HG03521 (cell line): Measurements from ENCODE around the gene KCNN3.

Source experiments
- ATAC-seq: cut with Tn5 transposase; IDR thresholded peaks from one replicate; pipeline ENCODE4 v1.9.1; 2021; ENCODE audit warnings: mild to moderate bottlenecking, moderate library complexity; ENCODE audit not compliant: unreplicated experiment

The KCNN3 gene

DNA sequence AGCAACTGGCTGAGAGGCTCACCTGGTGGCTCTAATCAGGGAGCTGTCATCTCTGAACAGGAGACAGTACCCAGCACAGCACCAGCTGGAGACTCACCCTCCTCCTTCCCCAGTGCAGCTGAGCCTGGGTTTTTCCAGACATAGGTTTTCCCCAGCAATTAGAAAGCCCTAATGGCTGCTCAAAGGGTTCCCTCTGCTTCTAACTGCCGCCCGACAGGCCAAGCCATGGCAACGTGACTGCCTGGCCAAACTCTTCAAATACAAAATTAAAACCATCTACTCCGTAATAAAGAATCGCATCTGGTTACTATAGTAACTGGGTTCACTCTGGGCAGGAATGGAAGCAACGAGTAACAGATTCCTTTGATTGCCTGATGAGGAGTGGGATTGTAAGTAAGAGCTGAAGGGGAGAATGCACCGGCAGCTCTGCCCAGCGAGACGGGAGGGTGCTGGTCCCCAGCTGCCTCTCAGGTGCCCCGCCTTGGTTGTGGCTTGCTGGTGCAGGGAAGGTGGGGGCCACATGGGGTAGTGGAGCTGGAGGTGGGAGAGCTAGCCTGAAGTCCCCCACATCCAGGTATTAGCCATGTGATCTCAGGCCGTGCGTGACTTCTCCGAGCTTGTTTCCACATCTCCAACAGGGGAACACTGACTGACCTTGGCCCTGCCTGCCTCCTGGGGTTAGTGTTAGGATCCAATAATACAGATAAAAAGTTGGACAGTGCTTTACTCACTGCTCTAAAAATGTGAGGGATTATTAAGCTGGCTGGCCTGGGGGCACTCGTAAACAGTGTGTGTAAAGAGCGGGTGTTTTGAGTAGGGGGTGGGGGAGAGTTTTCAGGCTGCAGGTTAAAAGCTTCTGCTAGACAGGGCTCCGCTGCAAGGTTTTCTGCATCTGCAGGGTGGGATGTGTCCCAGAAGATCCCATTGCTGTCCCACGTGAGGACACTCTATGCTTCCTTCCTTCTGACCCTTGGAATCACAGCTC lies 94.2 kb downstream of the KCNN3 start:
- no peak for ATAC-seq

DNA sequence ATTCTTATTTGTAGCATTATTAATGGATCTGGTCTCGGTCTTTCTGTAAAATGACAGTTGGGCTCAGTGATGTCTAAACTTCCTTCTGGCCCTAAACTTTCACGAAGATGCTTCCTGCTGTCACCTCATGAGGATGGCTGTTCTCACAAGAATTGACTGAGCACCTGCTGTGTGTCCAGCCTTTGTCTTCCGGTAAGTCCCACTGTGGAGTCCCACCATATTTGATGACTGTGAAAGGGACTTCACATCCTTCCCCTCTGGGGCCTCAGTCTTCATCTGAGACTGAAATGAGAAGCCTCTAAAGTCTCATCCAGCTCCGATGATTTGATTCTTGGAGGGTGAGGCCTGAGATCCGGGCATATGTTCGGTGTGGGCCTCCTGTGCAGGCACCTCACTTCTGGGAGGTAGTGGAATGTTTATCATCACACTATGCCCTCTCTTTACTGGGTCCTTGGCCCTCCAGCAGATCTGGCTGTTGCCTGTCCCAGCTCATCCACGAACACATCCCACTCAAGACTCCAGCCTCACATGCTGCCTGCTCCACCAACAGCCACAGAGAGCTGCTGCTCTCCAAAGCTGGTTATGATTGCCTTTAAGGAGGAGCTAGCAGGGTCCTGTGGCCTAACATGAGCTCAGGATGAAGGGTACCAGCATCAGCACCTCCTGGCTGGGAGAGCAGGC lies 95.8 kb downstream of the KCNN3 start:
- no peak for ATAC-seq

DNA sequence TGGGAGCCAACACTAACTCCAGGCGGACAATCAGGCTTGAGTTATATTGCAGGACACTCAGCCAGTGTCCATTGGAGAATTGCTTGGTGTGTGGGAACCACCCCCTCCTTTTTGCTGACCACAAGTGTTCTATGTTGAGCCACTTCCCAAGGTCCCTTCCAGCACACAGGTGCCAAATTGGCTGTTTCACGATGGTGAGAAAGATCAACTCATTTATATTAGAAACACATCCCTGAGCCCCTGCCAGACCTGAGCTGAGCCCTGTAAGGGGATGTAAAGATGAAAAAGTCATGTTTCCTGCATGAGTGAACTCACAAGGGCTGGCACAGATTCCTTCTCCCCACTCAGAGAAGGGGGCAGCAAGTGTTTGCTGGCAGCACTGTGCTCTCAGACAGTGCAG lies 96.5 kb downstream of the KCNN3 start:
- ATAC-seq = no peak

DNA sequence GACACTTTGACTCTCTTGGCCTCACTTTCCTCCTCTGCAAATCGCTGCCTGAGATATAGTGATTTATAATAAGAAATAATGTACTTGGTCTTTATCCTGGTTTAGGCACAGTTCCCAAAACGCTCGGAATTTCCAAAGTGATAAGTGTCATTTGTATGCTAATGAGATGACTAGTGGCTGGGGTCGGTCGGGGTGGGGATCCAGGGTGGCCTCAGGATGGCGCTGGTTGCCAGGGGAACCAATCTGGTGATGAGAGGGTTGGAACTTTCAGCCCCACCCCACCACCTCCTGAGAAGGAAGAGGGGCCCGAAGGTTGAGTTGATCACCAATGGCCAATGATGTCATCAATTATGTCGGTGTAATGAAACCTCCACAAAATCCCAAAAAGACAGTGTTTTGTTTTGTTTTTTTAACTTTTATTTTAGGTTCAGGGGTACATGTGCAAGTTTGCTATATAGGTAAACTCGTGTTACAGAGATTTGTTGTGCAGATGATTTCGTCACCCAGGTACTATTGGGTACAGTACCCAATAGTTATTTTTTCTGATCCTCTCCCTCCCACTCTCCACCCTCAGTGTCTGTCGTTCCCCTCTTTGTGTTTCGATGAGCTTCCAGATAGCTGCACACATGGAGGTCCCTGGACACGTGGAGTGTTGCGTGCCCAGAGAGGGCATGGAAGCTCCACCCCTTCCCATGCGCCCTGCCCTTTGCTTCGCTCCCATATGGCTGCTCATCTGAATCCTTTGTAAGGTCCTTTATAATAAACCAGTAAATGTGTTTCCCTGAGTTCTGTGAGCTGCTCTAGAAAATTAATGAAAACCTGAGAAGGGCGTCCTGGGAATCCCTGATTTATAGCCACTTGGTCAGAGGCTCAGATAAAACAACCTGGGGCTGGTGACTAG lies 97.2 kb downstream of the KCNN3 start:
- ATAC-seq = no peak

DNA sequence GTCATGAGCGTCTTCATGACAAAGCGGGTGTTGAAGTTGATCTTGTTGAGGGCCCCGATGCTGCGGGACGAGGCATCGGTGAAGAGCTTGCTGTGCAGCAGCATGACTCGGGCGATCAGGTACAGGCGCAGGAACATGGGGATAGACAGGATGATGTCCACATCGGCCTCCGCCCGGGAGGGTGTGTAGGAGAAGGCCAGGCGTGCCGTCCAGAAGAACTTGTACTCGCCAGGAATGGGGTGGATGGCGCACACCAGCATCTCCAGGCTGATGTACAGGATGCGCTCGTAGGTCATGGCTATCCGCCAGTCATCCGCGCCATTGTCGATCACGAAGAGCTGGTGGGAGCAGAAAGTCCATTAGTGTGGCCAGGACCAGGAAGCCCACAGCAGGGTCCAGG lies 98.0 kb downstream of the KCNN3 start:
- ATAC-seq = no peak

DNA sequence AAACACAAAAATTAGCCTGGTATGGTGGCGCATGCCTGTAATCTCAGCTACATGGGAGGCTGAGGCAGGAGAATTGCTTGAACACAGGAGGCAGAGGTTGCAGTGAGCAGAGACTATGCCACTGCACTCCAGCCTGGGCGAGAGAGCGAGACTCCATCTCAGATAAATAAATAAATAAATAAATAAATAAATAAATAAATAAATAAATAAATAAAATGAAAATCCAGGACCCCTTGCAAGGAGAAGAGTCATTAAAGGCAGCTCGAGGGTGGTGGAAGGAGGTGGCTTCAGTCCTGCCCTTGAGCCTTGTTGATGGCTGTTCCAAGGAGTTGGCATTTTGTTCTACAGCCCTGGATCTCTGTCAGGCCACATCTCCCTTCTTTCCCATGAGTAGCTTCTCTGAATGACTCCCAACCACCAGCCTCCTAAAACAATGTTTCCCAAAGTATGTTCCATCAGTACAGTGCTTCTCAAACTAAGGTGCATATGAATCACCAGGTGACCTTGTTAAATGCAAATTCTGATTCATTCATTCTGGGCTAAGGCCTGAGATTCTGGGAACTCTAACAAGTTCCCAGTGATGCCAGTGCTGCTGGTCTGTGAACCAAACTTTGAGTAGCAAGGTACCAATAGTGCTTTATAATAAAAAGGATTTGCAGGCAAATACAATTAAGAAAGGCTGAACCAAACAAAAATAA lies 99.0 kb downstream of the KCNN3 start:
- no peak for ATAC-seq

DNA sequence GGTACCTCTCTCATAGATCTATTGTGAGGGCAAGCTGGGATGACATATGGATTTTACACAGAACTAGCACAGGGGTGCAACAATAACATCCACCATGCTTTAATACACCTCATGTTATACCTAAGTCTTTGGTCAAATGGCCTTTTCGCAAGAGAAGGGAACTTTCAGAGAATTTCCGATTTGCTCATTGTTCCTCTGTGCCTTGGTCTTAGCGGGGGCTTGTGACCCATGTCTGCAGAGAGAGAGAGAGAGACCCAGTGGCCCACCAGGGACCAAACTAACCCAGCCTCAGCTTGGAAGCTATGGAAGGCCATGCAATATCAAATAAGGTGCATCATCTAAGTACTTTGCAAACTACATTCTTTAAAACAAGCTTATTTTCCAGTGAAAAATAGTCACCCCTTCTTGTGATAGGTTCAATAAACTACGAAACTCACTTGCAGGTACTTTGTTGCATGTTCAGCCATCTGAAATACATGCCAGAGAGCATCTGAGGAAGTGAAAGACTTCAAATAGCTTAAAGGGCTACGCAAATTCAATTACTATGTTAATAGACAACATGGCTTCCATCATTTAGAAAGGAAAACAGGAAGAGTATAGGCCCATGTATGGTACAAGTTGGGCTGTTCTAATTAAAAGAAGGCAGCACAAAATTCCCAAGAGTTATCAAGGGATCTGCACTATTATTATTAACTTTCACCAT lies 100.7 kb downstream of the KCNN3 start:
- ATAC-seq = no peak

DNA sequence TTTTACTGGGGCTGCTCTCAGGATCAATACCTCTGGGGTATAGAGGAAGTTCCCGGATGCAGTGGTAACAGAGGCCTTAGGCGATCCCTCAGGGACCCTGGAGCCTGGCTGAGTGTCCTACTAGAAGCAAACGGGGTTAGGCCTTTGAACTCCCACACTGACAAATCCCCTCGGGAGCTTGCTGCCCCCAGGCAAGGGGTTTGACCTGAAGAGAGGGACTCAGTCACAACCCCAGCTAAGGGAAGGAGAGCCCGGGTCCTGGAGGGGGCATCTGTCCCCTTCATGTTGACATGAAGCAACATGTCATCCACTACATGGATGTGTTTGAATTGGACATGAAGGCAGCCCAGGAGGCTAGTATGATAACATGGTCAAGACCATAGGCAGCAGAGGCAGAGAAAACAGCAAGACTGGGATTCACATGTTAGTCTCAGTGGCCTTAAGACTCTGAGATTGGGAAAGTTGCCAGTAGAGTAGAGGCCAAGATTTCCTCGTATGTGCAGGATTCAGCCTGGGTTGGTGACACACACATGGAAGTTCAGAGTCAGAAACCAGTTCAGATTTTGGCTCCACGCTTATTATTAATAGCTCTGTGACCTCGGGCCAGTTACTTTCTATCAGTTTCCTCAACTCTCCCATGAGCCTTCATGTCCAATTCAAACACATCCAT lies 101.5 kb downstream of the KCNN3 start:
- ATAC-seq = no peak

DNA sequence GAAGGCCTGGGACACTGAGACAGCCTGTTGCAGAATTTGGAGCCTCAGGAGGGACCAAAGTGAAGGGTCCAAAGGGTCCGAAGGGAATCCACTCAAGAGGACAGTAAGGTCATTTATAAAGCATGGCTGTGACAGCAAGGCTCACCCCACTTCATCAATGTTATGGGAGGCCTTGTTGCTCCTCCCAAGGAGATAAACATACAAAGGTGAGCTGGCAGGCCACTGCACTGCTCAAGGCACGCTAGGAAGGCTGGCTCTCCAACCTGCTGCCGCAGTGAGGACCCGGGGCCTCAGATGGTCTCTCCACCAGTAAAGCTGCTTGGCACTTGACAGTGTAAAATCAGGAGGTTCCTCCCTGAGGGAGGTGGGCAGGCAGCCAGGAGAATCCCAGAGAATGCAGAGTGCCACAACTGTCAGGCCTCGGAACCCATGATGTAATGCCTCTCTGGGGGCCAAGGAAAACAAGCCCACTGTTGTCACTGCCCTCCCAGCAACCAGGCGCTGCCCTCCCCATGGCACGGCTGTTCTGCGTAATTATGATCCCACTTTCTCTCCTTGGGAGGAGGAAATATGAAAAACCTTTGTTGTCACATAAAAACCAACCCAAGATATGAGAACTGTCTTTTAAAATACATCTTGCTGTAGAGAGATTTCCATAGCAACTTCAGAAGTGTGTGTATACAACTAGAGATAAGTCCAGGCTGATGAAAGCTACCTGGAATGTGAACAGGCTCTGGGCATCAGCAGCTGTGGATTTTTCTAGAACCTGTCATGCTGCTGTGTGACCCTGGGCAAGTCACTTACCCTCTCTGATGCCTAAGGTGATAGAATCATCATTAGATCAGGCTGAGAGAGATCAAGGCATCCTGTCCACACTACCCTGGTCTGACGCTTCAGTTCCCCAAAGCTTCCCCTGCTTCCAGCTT lies 102.5 kb downstream of the KCNN3 start:
- ATAC-seq = no peak

DNA sequence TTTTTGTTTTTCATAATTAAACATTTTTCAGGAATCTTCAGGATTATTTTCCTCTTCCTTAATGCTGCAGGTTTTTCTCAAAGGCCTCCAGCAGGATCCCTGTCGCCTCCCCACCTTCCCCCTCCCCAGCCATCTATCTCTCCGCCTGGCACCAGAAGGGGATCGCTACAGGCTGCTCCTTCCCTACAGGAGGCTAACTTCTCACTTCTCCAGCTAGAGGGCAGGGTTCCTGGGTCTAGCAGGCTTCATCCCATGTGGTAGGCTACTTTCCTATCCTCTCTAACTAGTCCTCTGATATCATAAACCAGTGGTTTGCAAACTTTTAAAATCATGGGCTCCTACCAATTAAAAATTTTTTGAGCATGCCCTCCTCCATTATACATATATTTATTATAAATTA lies 104.1 kb downstream of the KCNN3 start:
- ATAC-seq = no peak

DNA sequence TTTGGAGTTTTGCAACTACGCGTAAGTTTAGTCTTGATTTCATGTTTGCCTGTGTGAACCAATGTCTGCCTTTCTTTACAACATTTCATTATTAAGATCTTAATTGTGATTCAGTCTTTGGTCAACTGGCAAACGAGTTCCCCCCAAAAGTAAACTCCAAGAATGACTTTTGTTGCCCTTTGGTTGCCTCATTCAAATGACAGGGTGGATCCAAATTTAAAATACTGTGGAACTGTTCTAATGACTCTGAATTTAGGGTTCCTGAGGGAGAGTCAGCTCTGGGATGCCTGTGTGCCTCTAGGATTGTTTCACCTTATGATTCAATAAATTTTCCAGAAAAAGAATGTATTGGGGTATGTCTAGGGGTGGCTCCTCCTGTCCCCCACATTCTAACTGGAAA lies 105.3 kb downstream of the KCNN3 start:
- ATAC-seq = no peak

DNA sequence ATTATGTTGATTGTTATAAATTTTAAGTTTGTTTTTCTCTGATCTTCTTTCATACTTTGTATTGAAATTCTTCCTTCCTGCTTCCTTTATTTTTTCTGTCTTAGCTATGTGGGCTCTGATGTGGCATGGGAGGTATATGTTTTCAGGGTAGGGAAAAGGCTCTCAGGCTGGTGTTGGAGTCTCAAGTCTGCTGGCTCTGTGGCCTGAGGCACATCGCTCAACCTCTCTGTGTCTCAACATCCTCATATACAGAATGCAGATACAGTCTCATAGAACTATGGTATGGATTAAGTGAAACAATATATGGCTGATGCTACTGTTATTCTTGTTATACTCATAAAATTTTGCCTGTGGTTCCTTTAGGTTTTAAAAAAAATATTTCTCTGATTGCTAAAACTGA lies 105.9 kb downstream of the KCNN3 start:
- no peak for ATAC-seq

DNA sequence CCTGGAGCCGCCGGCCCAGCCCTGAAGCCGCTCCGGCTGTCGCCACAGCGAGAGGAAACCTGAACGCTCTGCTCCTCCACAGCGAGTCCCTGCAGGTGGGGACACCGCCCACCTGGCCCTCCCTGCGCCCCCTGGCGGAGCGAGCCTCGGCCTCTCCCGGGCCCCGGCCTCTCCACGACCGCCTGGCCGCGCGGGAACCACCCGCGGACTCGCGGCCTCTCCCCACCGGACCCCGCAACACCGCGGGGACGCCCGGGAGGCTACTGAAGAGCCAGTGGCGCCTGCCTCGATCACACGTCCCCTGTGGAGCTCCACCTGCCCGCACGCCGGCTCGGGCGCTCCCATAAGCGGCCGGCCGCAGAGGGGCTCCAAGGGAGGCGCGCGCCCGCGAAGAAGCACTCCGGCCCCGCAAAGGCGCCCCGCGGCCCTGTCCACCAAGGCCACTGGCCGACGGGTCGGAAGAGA lies 109.6 kb downstream of the KCNN3 start:
- no peak for ATAC-seq

DNA sequence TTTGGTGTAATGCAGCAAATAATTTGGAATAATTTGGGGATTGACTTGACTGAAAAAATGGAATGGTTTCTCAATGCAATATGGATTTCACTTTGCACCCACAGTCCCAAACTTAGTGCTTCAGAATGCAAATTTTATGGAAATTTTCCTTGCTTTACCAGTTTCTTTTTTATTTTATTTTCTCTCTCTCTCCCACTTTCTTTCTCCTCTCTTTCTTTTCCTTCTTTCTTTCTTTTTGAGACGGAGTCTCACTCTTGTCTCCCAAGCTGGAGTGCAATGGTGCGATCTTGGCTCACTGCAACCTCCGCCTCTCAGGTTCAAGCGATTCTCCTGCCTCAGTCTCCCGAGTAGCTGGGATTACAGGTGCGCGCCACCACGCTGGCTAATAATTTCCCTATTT lies 110.3 kb downstream of the KCNN3 start:
- ATAC-seq = no peak

DNA sequence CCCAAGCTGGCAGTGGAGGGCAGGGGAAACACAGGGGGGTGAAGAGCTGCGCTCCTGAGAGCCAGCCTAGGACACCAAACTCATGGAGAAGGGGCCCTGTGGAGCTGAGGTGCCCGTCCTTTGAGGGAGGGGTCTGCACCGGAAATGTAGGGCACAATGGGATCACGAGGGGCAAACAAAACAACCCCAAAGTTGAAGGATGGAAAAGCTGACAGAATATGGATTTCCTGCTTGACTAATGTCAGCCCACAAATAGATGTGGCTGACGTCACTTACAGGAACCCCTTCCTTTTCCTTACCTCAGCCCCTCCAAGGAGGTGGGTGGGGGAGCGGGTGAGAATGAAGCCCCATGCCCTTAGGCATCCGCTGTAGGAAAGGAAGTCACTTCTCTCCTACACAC lies 110.9 kb downstream of the KCNN3 start:
- ATAC-seq = no peak

DNA sequence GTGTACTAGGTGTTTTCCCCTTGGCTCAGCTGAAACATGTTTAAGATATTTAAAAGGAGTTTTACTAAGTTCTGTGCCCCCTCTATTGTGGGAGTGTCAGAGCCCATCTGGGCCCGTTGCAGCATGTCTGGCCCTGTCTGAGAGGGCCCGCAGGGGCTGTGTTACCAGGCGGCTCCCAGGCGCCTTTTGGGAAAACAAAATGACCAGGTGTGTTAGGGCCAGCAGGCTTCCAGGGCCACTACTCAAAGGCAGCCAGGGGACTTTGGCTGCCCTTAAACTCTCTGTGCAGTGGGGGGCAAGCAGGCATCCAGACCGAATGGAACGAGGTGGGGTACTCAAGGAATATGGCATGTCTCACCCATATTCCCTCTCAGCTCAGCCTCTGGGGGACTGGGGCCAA lies 111.7 kb downstream of the KCNN3 start:
- no peak for ATAC-seq

DNA sequence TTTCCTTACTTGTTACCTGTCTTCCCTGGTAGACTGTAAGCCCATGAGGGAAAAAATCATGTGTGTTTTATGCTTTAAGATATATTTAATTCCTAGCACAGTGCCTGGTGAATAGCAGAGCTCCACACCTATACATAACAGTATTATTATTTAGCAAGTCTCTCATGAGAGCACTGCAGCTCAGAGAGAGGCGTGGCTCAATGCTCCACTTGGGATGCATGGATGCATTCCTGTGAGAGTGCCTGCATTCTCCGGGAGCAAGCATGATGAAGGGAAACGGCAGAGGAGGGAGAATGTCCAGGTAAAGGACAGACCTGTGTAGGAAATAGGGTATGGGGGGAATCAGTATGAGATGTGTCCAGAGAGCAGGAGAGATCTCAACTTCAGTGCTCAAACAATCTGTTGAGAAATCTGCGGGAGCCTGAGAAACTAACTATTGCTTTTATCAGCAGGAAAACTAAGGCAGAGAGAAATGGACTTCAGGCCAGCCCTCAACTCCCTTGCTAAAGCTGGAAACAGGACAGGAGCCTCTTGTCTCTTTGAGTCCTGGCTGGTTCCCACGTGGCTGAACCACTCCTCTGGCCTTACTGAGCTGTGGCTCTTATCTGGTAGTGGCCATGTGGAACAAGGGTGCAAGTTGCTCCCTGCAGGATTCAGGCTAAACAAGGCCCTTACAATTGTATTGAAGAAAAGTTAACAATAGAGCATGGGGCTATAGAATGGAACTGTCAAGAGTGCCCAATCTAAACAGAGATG lies 113.1 kb downstream of the KCNN3 start:
- ATAC-seq = no peak
